GM18867 (cell line): Measurements from ENCODE around the gene SDHA.
"Not testable (repeated sequence)": the region's sequence is repeated elsewhere in the genome, so short reads cannot be mapped to it uniquely, and the experiment has no call there.

Source experiments
- ATAC-seq: cut with Tn5 transposase; IDR thresholded peaks from one replicate; pipeline ENCODE4 v1.9.1; 2021; ENCODE audit warnings: mild to moderate bottlenecking, moderate library complexity; ENCODE audit not compliant: unreplicated experiment

The SDHA gene

GRCh38 chr5:218457-219291 is 554 bp downstream of the SDHA start:
- peak; percentile 35 for ATAC-seq

- ATAC-seq = no peak
Measured at GRCh38 chr5:219460-219863, 1.3 kb downstream of the SDHA start.

GRCh38 chr5:219991-220390 is 1.9 kb downstream of the SDHA start:
- peak; percentile 38 for ATAC-seq

GRCh38 chr5:222951-223715 is 5.0 kb downstream of the SDHA start:
- not testable (repeated sequence) for ATAC-seq

- ATAC-seq = no peak
Measured at GRCh38 chr5:223791-224190, 5.7 kb downstream of the SDHA start.

- ATAC-seq = no peak
Measured at GRCh38 chr5:225334-225733, 7.2 kb downstream of the SDHA start.

GRCh38 chr5:227375-227774 is 9.3 kb downstream of the SDHA start:
- ATAC-seq = not testable (repeated sequence)

- ATAC-seq = no peak
Measured at GRCh38 chr5:228886-229285, 10.8 kb downstream of the SDHA start.

GRCh38 chr5:230711-231110 is 12.6 kb downstream of the SDHA start:
- ATAC-seq = no peak

GRCh38 chr5:231661-232060 is 13.5 kb downstream of the SDHA start:
- ATAC-seq = no peak

- ATAC-seq = not testable (repeated sequence)
Measured at GRCh38 chr5:233426-233825, 15.3 kb downstream of the SDHA start.

GRCh38 chr5:234450-234849 is 16.3 kb downstream of the SDHA start:
- no peak for ATAC-seq

- ATAC-seq = not testable (repeated sequence)
Measured at GRCh38 chr5:235527-235926, 17.4 kb downstream of the SDHA start.

GRCh38 chr5:237931-238330 is 19.8 kb downstream of the SDHA start:
- not testable (repeated sequence) for ATAC-seq

- not testable (repeated sequence) for ATAC-seq
Measured at GRCh38 chr5:240550-240949, 22.4 kb downstream of the SDHA start.

GRCh38 chr5:241045-241669 is 23.0 kb downstream of the SDHA start:
- not testable (repeated sequence) for ATAC-seq

GRCh38 chr5:243683-244367 is 25.7 kb downstream of the SDHA start:
- ATAC-seq = not testable (repeated sequence)

GRCh38 chr5:245717-246116 is 27.6 kb downstream of the SDHA start:
- ATAC-seq = not testable (repeated sequence)

GRCh38 chr5:250396-250795 is 32.3 kb downstream of the SDHA start:
- not testable (repeated sequence) for ATAC-seq

- not testable (repeated sequence) for ATAC-seq
Measured at GRCh38 chr5:251016-251415, 32.9 kb downstream of the SDHA start.

GRCh38 chr5:251538-251937 is 33.4 kb downstream of the SDHA start:
- not testable (repeated sequence) for ATAC-seq
